Mucosa of descending colon (tissue), 3 donors: Measurements from ENCODE around the gene ERC2. TPM values are rescaled to one million over a fixed set of nuclear protein-coding genes. Genes with fewer than 3 reads are reported as not detected.
A peak's percentile ranks its signal among the peaks of the same experiment; 100 is the strongest.

ENCODE experiments used
- ATAC-seq: fragments of 200-7000 bp; cut with Tn5 transposase; one replicate; pipeline ENCODE4 v1.9.1; 2020; ENCODE audit warnings: mild to moderate bottlenecking, moderate library complexity
- DNase-seq, 3 donors: peaks; one replicate each; pipeline ENCODE4 v3.0.0-alpha.2; 2020
- H3K36me3 ChIP-seq: fragments of 200-600 bp; one replicate; pipeline ENCODE4 v1.8.0; 2021; ENCODE audit warnings: low read depth, mild to moderate bottlenecking
- H3K4me1 ChIP-seq: fragments of 200-600 bp; one replicate; pipeline ENCODE4 v1.8.0; 2021; ENCODE audit warnings: low read depth, mild to moderate bottlenecking
- H3K4me3 ChIP-seq: fragments of 200-600 bp; one replicate; pipeline ENCODE4 v1.8.0; 2021; ENCODE audit warnings: mild to moderate bottlenecking
- H3K9me3 ChIP-seq: fragments of 200-600 bp; one replicate; pipeline ENCODE4 v1.8.0; 2021; ENCODE audit warnings: mild to moderate bottlenecking
- CTCF ChIP-seq: fragments of 200-600 bp; IDR thresholded peaks from one replicate; pipeline ENCODE4 v1.8.0; 2022; ENCODE audit warnings: antibody characterized with exemption, mild to moderate bottlenecking
- intact Hi-C, 2 donors: fragments of 100-400 bp; cut with DNase I in 1 of 2; cut with micrococcal nuclease in 1 of 2; formaldehyde crosslinking; loops; one replicate each; pipeline versions ENCODE4 v1.11.0 to v1.11.1; 2022; cut with DNase I, micrococcal nuclease
- total RNA-seq, 3 donors: library from RNA; stranded (reverse); fragmentation: NEBNext Ultra II Directional in 2 of 3; extraction: Animal tissue kit (Norgen Biotek cat#: 25700) in 2 of 3; gene quantifications; one replicate each; pipeline versions ENCODE4 v1.2.1 to v1.2.4, GENCODE V29; 2021 to 2023
- donor health status: DM: no; HTN: no; CAD: no; lungs with moderate emphysema.
- donor health status: DM: no; HTN: no; CAD: no.
- donor health status: DM: no; HTN: yes; CAD: no.

ERC2 gene
- total RNA-seq, 3 donors from 2014 or later: 0.06 to 1.8 (median 0.43) TPM

GRCh38 chr3:56253941-56254665 is 214.2 kb downstream of the ERC2 start:
- intact Hi-C loops: loop anchor here in 1 of 2 donors (10.0 kb wide), 1 partner anchor 769 kb away; the partner anchor contains the start of gene WNT5A
- TF ChIP-seq CTCF: no peak
- no peak for ATAC-seq

GRCh38 chr3:56251343-56251945 is 216.8 kb downstream of the ERC2 start:
- ATAC-seq (peak; percentile 38), DNase-seq (peak in 1 of 3 donors; percentile 67)
- Histone ChIP-seq H3K9me3 (no peaks in the 10 kb centered on the region), H3K4me1 (no peaks in the 10 kb centered on the region), H3K4me3 (no peak overlapping the region), H3K36me3 (no peaks in the 10 kb centered on the region)
- intact Hi-C loops: loop anchor here in 1 of 2 donors (10.0 kb wide), 1 partner anchor 767 kb away; the partner anchor contains the start of gene WNT5A
- peak; percentile 55 for TF ChIP-seq CTCF

More at GRCh38 chr3:56253941-56254665, 214.2 kb downstream of the ERC2 start:
- DNase-seq: no peak
- Histone ChIP-seq H3K9me3 (no peaks in the 10 kb centered on the region), H3K36me3 (no peaks in the 10 kb centered on the region), H3K4me1 (no peaks in the 10 kb centered on the region), H3K4me3 (no peak overlapping the region)

GRCh38 chr3:56248021-56248420 is 220.2 kb downstream of the ERC2 start:
- no peak overlapping the region for H3K4me3 ChIP-seq
- no peak for TF ChIP-seq CTCF
- no peaks in the 10 kb centered on the region for H3K9me3 ChIP-seq
- ATAC-seq: no peak
- no peaks in the 10 kb centered on the region for H3K4me1 ChIP-seq
- intact Hi-C loops: no loop called here
- H3K36me3 ChIP-seq: no peaks in the 10 kb centered on the region
- DNase-seq: no peak

DNA sequence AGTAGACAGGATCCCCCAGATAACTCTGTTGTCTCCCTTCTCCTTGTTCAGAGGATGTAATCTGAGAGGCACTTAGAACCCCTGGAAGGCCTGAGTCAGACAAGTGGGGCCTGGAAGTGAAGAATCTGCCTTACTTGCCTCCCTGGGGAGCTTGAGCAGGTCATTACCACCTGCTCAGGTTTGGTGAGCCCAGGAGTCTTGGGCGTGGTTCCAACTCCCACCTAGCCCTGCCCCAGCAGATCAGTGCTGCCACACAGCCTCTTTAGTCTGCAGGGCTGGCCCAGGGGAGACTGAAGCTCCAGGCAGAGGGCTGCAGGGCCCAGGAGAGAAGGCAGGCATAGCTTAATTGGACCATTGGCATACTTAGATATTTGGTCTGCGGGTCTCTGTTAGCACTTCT is 230.0 kb downstream of the ERC2 start:
- DNase-seq: no peak
- intact Hi-C loops: no loop called here
- ATAC-seq: no peak

GRCh38 chr3:56233742-56234141 is 234.5 kb downstream of the ERC2 start:
- no peak for TF ChIP-seq CTCF

More for the DNA sequence above, 230.0 kb downstream of the ERC2 start:
- no peaks in the 10 kb centered on the region for H3K9me3 ChIP-seq
- H3K36me3 ChIP-seq: no peaks in the 10 kb centered on the region
- no peak for TF ChIP-seq CTCF
- H3K4me1 ChIP-seq: no peaks in the 10 kb centered on the region
- H3K4me3 ChIP-seq: no peak overlapping the region

More at GRCh38 chr3:56233742-56234141, 234.5 kb downstream of the ERC2 start:
- Histone ChIP-seq H3K9me3 (no peaks in the 10 kb centered on the region), H3K36me3 (no peaks in the 10 kb centered on the region), H3K4me3 (no peak overlapping the region), H3K4me1 (no peaks in the 10 kb centered on the region)
- ATAC-seq (no peak), DNase-seq (no peak)
- intact Hi-C loops: no loop called here
